OCI-LY7 (cell line): ENCODE results near the gene SLC13A3.

Experiments
- CTCF ChIP-seq: fragments of 200-600 bp; sonication (generic); conservative IDR thresholded peaks from 2 replicates; pipeline ENCODE4 v1.5.1; 2014; ENCODE audit warnings: mild to moderate bottlenecking, antibody characterized with exemption, low read length, moderate library complexity, mixed read lengths
- EZH2phosphoT487 ChIP-seq: fragments of 200-600 bp; sonication (generic); IDR thresholded peaks from 2 replicates; pipeline ENCODE4 v1.6.1; 2018; ENCODE audit warnings: low read depth, borderline replicate concordance, mild to moderate bottlenecking, mixed run types, antibody characterized with exemption, low read length, moderate library complexity, mixed read lengths

- no peak for TF ChIP-seq CTCF
- no peak for TF ChIP-seq EZH2phosphoT487
Measured at GRCh38 chr20:46671866-46672542, 20.7 kb upstream of the SLC13A3 start.
